Esophagus squamous epithelium (tissue), 4 donors: ENCODE measurements around the gene CCNB1IP1.

Experiments
- CTCF ChIP-seq, 6 experiments: fragments of 450-650 bp in 4 of 6; fragments of 200-600 bp in 2 of 6; sonication (generic) in 2 of 6; IDR thresholded peaks; one replicate each; pipeline ENCODE4 v1.5.1; 2016 to 2019; ENCODE audit warnings: antibody characterized with exemption in 6 of 6, mild to moderate bottlenecking in 4 of 6, moderate library complexity in 4 of 6
- POLR2A ChIP-seq, 4 donors: fragments of 450-650 bp; IDR thresholded peaks; one replicate each; pipeline ENCODE4 v1.6.1; 2017; ENCODE audit warnings: antibody characterized with exemption in 4 of 4, mild to moderate bottlenecking in 4 of 4, moderate library complexity in 3 of 4

GRCh38 chr14:20381341-20381740 is 48.3 kb upstream of the CCNB1IP1 start:
- no peak for TF ChIP-seq CTCF (IDR thresholded peaks at IDR 0.05)
- no peak for TF ChIP-seq POLR2A (IDR thresholded peaks at IDR 0.05)
